ENCODE data around the gene POPDC2.

GRCh38 chr3:119676771-119677640, 16.6 kb upstream of the POPDC2 start, which contains the start of gene COX17:
- TF ChIP-seq CTCF (IDR thresholded peaks at IDR 0.05): peak in 1 of 7 experiments; percentile 37
- TF ChIP-seq EP300 (IDR thresholded peaks at IDR 0.05): no peak
- peak in 2 of 4 donors; percentile 27 to 33 for TF ChIP-seq POLR2A (IDR thresholded peaks at IDR 0.05)

All from stomach (tissue), 4 donors.